HG03457 (cell line): Measurements from ENCODE around the gene TBC1D16.

Experiments
- ATAC-seq: cut with Tn5 transposase; IDR thresholded peaks from one replicate; pipeline ENCODE4 v1.9.1; 2021; ENCODE audit warnings: moderate number of reproducible peaks; ENCODE audit not compliant: unreplicated experiment

TBC1D16 gene

GRCh38 chr17:79916991-79917901 lies 118.4 kb downstream of the TBC1D16 start:
- no peak for ATAC-seq

- no peak for ATAC-seq
These were observed 119.2 kb downstream of the TBC1D16 start for GRCh38 chr17:79916506-79916905.

GRCh38 chr17:79915850-79916430 lies 119.7 kb downstream of the TBC1D16 start:
- ATAC-seq: no peak

GRCh38 chr17:79914813-79915740 lies 120.6 kb downstream of the TBC1D16 start:
- ATAC-seq: no peak

- no peak for ATAC-seq
These were observed 121.5 kb downstream of the TBC1D16 start for GRCh38 chr17:79913896-79914812.

- ATAC-seq: no peak
These were observed 122.2 kb downstream of the TBC1D16 start for GRCh38 chr17:79913451-79913850.

DNA sequence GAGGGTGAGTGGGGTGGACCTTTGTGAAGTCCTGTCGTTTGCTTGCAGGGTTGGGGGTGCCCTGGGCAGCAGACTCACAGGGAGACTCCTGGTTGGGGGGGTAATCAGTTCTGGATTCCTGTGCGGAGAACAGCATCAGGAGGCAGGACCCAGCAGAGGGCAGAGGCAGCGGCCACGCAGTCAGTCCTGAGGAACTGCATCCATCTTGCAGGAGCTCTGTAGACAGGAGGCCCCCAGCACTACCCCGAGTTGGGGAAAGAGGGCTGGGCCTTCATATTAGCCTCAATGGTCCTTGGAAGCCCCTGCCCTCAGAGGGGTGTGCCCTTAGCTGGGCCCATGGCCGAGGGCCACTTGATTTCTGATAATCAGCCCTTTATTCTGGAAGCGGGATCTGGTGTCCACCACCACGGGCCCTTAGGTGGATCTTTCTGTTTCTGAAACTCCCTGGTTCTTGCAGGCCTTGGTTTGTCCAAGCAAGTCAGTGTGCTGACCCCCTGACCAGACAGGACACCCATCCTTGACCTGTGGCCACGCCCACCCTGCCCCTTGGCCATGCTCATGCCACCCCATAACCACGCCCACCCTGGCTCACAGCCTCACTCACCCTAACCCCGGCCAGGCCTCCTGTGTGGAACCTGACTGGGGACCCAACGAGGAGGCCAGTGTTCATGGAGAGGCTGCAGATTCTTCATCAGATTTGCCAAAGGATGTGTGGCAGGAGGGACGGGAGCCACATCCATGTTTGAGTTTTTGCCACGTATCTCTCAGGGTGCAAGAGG lies 122.9 kb downstream of the TBC1D16 start:
- no peak for ATAC-seq

- no peak for ATAC-seq
These were observed 124.0 kb downstream of the TBC1D16 start for GRCh38 chr17:79911430-79912399.

GRCh38 chr17:79910985-79911361 lies 124.7 kb downstream of the TBC1D16 start:
- no peak for ATAC-seq

DNA sequence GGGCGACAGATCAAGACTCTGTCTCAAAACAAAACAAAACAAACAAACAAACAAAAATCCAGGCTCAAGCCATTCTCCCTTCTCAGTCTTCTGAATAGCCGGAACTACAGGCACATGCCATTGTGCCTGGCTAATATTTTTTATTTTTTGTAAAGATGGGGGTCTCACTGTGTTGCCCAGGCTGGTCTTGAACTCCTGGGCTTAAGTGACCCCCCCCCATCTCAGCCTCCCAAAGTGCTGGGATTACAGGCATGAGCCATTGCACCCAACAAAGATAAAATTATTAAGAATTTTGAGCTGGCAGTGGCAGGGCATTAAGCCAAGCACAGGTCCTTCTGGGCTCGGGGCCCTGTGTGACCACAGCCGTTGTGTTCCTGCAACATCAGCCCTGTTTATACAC lies 126.6 kb downstream of the TBC1D16 start:
- ATAC-seq: no peak

DNA sequence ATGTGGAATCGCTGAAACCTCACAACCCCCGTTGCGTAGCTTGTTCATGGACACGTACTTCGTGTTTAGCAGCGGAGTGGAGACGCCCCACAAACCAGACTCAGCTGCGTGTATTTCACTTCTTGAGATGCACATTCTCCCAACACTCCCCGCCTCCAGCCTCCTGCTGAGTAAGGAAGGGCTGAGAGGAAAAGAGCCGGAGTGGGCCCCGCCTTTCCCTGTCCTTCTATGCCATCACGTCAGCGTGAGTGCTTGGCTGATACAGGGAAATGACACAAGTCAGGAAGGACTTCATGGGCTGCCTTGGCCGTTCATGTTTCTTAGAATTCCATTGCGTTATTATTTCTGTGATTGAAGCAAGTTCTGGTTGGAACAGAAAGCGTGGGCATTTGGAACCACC lies 127.8 kb downstream of the TBC1D16 start:
- no peak for ATAC-seq

DNA sequence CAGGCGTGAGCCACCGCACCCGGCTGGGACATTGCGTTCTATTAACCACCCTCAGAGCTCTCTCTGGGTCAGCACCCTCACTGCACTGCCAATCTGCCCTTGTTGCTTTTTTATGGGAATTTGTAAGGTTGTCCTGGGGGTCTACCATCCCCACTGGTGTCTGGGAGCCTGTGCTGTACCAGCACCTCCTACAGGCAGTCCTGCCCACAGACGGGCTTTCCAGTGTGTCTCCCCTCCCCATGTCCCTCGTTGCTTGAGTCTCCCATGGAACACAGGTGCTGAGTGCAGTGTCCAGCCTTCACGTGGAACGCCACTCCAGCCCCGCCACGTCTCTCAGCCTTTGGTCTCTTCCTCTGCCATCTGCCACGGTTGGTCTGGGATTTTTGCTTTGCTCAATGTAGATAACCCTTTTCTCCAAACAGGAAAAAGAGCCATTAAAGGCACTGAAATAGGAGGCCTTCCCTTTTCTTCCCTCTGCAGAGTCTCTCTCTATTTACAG lies 128.4 kb downstream of the TBC1D16 start:
- no peak for ATAC-seq

DNA sequence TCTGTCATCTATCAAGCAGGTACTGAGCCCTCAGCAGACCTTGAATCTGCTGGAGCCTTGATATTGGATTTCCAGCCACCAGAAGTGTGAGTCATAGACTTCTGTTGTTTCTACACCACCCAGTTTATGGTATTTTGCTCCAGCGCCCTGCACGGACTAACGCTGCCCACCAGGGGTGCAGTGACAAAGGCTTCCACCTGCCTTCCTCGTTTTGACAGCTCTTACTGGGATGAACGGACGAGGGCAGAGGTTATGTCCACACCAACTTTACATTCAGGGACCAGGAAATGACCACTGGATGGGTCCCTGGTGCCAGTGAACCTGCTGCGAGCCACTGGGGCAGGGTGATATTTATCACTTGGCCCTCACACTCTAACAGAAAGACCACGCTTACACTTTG lies 129.8 kb downstream of the TBC1D16 start:
- ATAC-seq: no peak

- no peak for ATAC-seq
These were observed 130.8 kb downstream of the TBC1D16 start for GRCh38 chr17:79904865-79905264.

DNA sequence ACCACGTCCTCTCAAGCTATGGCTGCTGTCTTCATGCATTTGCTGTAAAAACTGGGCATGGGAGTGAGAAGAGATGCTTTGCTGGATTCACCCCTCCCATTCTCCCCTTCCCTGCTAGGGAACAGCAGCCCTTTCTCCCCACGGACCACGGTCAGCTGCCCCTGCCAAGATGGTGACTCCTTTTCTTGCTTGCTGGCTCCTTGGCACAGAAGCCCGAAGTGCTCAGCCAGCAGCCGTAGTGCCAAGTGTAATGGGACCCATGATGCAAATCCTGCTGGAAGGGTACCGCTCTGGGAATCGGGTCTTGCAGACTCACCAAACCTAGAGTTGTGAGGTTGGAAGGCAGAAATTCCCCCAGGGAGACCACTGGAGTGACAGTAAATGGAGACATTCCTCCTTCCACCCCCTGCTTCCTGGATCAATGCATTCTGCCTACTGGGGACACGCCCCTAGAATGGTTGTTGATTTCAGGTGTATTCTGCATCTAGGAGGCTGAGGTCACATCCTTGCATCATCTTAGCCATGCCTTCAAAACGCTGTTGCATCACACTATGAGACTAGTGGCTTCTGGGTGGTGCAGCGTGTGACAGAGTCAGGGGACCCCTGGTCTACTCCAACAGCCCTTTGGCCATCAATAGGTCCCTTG lies 133.4 kb downstream of the TBC1D16 start:
- ATAC-seq: no peak

GRCh38 chr17:79901131-79901530 lies 134.5 kb downstream of the TBC1D16 start:
- no peak for ATAC-seq

DNA sequence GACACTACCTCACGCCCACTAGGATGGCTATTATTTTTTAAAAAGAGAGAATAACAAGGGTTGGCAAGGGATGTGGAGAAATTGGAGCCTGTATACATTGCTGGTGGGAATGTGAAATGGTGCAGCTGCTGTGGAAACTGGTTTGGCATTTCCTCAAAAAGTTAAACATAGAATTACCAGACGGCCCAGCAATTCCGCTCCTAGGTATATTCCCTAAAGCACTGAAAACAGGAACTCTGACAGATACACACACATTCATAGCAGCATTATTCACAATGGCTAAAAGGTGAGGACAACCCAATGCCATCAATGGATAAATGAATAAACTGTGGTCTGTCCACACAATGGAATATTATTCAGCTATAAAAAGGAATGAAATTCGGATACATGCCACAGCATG lies 136.1 kb downstream of the TBC1D16 start:
- no peak for ATAC-seq
